ENCODE results near the gene EEFSEC. TPM values are rescaled to one million over a fixed set of nuclear protein-coding genes. Genes with fewer than 3 reads are reported as not detected.

The EEFSEC gene
- total RNA-seq, 1 experiment from 2014 or later: 21.3 TPM

DNA sequence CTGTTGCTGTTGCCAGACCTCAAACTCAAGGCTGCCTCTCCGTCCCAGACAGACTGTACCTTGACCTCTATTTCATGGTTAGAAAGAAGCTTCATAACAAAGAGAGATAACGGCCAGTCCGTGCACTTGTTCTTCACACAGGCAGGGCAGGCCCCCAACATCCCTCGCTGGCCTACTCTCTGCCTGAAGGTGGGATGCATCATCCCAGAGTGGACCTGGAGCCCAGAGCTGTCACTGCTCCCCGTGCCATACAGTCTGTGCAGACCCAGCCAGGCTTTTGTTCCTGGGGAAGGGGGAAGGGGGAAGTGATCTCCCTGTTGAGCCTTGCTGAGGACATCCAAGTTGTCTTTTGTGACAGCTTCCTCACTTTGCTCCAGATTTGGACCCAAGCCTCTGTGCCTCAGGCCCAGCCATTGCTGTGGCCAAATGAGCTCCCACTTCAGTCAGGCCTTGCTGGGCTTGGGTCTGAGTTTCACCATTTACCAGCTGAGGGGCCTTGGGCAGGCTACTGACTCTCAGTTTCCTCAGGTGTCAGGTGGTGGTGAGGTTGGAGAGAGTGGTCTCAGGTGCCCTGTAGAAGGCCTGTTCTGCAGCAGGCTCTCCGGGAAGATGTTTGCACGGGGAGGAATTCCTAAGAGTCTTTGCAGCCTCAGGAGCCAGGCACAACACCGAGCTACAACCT, 171.8 kb downstream of the EEFSEC start:
- TF ChIP-seq, protein P1, sequence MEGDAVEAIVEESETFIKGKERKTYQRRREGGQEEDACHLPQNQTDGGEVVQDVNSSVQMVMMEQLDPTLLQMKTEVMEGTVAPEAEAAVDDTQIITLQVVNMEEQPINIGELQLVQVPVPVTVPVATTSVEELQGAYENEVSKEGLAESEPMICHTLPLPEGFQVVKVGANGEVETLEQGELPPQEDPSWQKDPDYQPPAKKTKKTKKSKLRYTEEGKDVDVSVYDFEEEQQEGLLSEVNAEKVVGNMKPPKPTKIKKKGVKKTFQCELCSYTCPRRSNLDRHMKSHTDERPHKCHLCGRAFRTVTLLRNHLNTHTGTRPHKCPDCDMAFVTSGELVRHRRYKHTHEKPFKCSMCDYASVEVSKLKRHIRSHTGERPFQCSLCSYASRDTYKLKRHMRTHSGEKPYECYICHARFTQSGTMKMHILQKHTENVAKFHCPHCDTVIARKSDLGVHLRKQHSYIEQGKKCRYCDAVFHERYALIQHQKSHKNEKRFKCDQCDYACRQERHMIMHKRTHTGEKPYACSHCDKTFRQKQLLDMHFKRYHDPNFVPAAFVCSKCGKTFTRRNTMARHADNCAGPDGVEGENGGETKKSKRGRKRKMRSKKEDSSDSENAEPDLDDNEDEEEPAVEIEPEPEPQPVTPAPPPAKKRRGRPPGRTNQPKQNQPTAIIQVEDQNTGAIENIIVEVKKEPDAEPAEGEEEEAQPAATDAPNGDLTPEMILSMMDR (conservative IDR thresholded peaks at IDR 0.05): no peak
- TF ChIP-seq EZH2 (IDR thresholded peaks at IDR 0.05; ENCODE audit: low read depth): no peak
- Histone ChIP-seq H3K9me2 (ENCODE audit: insufficient read depth) (no peaks in the 10 kb centered on the region), H3K4me3 (no peak overlapping the region), H3K79me2 (ENCODE audit: low read depth) (no peaks in the 10 kb centered on the region), H4K20me1 (ENCODE audit: insufficient read depth) (no peaks in the 10 kb centered on the region), H3K27me3 (ENCODE audit: insufficient read depth, low read depth) (no peaks in the 10 kb centered on the region), H3K36me3 (ENCODE audit: low read depth) (no peaks in the 10 kb centered on the region), H3F3A (ENCODE audit: insufficient read depth, low read depth) (0 out of 2 replicates have a peak, but pooled peaks cover 4% of the 10 kb centered on the region), H3K4me2 (no peak overlapping the region), H3K9me3 (ENCODE audit: insufficient read depth, low read depth) (no peaks in the 10 kb centered on the region), H3K27ac (no peak overlapping the region), H3K4me1 (replicated peaks; ENCODE audit: insufficient read depth) (peaks cover 15% of the 10 kb centered on the region), H2AFZ (no peak overlapping the region)
- POLR2A ChIA-PET (ENCODE audit: unreplicated experiment): no interaction called here
- BruUV-seq (replicated peaks): no TSS peak
- intact Hi-C loops (cut with micrococcal nuclease; ENCODE audit: unreplicated experiment): no loop called here
- DNase-seq: no peak
- CTCF ChIA-PET: interaction anchor here (0.6 kb wide), 1 partner anchor 165 kb away, joined by 3 read pairs; no protein-coding TSS in a partner anchor

DNA sequence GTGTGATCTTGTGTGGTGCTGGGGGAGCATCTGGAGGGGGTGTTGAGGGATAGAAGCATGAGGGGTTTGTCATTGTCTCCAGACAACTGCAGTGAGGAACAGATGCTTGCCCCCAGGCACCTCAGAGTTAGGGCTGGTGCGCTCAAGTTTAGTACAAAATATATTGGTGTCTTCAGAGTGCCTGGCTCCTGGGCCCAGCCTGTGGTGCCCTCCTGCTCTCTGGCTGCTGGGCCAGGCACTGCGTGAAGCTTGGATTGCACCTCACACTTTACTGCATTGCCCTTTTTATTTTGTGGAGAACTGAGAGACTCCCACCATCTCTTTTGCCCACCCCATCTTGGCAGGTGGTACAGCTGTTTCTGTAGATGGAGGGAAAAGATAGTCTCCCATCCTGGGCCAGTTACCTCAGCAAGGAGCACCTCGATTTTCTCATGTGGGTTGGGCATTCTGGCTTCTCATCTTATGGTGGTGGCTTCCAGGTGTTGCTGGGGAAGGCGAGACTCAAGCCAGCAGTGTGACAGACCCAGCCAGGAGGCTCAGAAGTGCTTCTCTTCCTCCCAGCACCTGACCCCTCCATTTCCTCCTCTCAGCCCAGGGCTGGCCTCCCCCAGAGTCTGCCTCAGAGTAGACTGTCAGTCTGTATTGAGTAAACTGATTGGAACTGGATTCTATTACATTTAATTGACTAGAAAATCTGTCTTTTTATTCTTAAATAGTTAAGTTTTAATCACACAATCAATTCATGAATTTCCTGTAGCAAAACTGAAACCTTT, 173.0 kb downstream of the EEFSEC start:
- intact Hi-C loops (cut with micrococcal nuclease; ENCODE audit: unreplicated experiment): no loop called here
- POLR2A ChIA-PET (ENCODE audit: unreplicated experiment): no interaction called here

DNA sequence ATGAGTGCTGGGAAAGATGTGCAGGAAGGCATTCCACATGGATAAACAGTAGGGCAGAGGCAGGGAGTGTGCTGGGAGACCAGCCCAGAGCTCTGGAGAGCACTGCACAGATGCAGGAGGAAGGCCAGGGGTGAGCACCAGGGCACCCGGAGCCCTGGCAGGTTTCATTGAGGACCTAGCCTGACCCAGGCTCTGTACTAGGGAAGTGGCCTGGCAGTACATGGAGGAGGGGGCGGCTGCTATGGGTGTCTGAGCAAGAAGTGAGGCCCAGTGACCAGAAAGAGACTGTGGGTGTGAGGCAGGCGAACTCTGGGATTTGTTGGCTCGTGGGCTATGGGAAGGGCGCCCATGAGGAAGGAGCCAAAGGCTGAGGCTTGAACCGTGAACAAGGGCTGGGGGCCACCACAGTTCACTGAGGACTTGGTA, 174.3 kb downstream of the EEFSEC start:
- POLR2A ChIA-PET (ENCODE audit: unreplicated experiment): no interaction called here
- H3F3A ChIP-seq (ENCODE audit: insufficient read depth, low read depth): 0 out of 2 replicates have a peak, but pooled peaks cover 4% of the 10 kb centered on the region
- H3K9me2 ChIP-seq (ENCODE audit: insufficient read depth): no peaks in the 10 kb centered on the region
- no peak overlapping the region for H2AFZ ChIP-seq
- H3K4me2 ChIP-seq: no peak overlapping the region
- H3K79me2 ChIP-seq (ENCODE audit: low read depth): no peaks in the 10 kb centered on the region
- no peak overlapping the region for H3K27ac ChIP-seq
- H3K4me1 ChIP-seq (replicated peaks; ENCODE audit: insufficient read depth): peaks cover 15% of the 10 kb centered on the region
- H3K9me3 ChIP-seq (ENCODE audit: insufficient read depth, low read depth): no peaks in the 10 kb centered on the region
- CTCF ChIA-PET: no interaction called here
- intact Hi-C loops (cut with micrococcal nuclease; ENCODE audit: unreplicated experiment): no loop called here
- no peak overlapping the region for H3K4me3 ChIP-seq
- H4K20me1 ChIP-seq (ENCODE audit: insufficient read depth): no peaks in the 10 kb centered on the region
- H3K27me3 ChIP-seq (ENCODE audit: insufficient read depth, low read depth): no peaks in the 10 kb centered on the region
- no peaks in the 10 kb centered on the region for H3K36me3 ChIP-seq (ENCODE audit: low read depth)
- BruUV-seq (replicated peaks): no TSS peak
- DNase-seq: no peak
- TF ChIP-seq, protein P1 (conservative IDR thresholded peaks at IDR 0.05): no peak

More for the DNA sequence above, 173.0 kb downstream of the EEFSEC start:
- TF ChIP-seq EZH2 (IDR thresholded peaks at IDR 0.05; ENCODE audit: low read depth): no peak
- TF ChIP-seq, protein P1 (conservative IDR thresholded peaks at IDR 0.05): no peak
- DNase-seq: no peak
- Histone ChIP-seq H3K9me3 (ENCODE audit: insufficient read depth, low read depth) (no peaks in the 10 kb centered on the region), H3K4me3 (no peak overlapping the region), H3K4me2 (no peak overlapping the region), H3K36me3 (ENCODE audit: low read depth) (no peaks in the 10 kb centered on the region), H4K20me1 (ENCODE audit: insufficient read depth) (no peaks in the 10 kb centered on the region), H3K9me2 (ENCODE audit: insufficient read depth) (no peaks in the 10 kb centered on the region), H3K4me1 (replicated peaks; ENCODE audit: insufficient read depth) (peaks cover 15% of the 10 kb centered on the region), H3F3A (ENCODE audit: insufficient read depth, low read depth) (0 out of 2 replicates have a peak, but pooled peaks cover 4% of the 10 kb centered on the region), H3K27ac (no peak overlapping the region), H2AFZ (no peak overlapping the region), H3K27me3 (ENCODE audit: insufficient read depth, low read depth) (no peaks in the 10 kb centered on the region), H3K79me2 (ENCODE audit: low read depth) (no peaks in the 10 kb centered on the region)
- CTCF ChIA-PET: no interaction called here
- no TSS peak for BruUV-seq (replicated peaks)
